Testis (tissue), 2 donors: ENCODE data around the gene FUT8.
"Not testable (repeated sequence)": the region's sequence is repeated elsewhere in the genome, so short reads cannot be mapped to it uniquely, and the experiment has no call there.

Experiments used
- CTCF ChIP-seq, 3 experiments: fragments of 450-650 bp in 2 of 3; fragments of 200-600 bp in 1 of 3; sonication (generic) in 1 of 3; IDR thresholded peaks; one replicate each; pipeline ENCODE4 v1.5.1; 2016 to 2019; ENCODE audit warnings: antibody characterized with exemption in 3 of 3, mild to moderate bottlenecking in 2 of 3, moderate library complexity in 1 of 3
- POLR2A ChIP-seq: fragments of 450-650 bp; IDR thresholded peaks from one replicate; pipeline ENCODE4 v1.6.1; 2017; ENCODE audit warnings: antibody characterized with exemption, mild to moderate bottlenecking, moderate library complexity

GRCh38 chr14:65426902-65427301 lies 14.4 kb downstream of the FUT8 start:
- TF ChIP-seq POLR2A; CTCF (IDR thresholded peaks at IDR 0.05): not testable (repeated sequence)
